SKM-1 (cell line): ENCODE results near the gene MSH6.
"Not testable (repeated sequence)": the region's sequence is repeated elsewhere in the genome, so short reads cannot be mapped to it uniquely, and the experiment has no call there.

Experiments used
- DNase-seq: peaks from one replicate; lab custom pipeline; 2025; ENCODE audit not compliant: unreplicated experiment; lab: John Stamatoyannopoulos, UW

MSH6 gene

GRCh38 chr2:47838249-47838648 lies 55.3 kb downstream of the MSH6 start:
- no peak for DNase-seq

GRCh38 chr2:47838686-47839085 lies 55.7 kb downstream of the MSH6 start:
- DNase-seq: no peak

GRCh38 chr2:47842846-47843245 lies 59.9 kb downstream of the MSH6 start:
- DNase-seq: no peak

DNA sequence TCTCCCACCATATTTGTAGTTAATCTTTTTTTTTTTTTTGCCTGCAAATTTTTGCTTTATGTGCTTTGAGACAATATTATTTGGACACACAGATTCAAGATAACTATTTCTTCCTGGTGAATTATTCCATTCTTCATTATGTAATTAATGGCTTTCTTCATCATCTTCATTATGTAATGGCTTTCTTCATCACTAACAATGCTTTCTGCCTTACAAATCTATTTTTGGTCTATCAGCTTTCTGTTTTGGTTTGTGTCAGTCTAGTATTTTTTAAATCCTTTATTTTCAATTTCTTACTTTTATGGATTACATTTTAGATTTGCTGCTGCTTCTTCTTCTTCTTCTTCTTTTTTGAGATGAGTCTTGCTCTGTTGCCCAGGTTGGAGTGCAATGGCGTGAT lies 60.5 kb downstream of the MSH6 start:
- no peak for DNase-seq

GRCh38 chr2:47844162-47844561 lies 61.2 kb downstream of the MSH6 start:
- DNase-seq: no peak

GRCh38 chr2:47849368-47849767 lies 66.4 kb downstream of the MSH6 start:
- DNase-seq: no peak

DNA sequence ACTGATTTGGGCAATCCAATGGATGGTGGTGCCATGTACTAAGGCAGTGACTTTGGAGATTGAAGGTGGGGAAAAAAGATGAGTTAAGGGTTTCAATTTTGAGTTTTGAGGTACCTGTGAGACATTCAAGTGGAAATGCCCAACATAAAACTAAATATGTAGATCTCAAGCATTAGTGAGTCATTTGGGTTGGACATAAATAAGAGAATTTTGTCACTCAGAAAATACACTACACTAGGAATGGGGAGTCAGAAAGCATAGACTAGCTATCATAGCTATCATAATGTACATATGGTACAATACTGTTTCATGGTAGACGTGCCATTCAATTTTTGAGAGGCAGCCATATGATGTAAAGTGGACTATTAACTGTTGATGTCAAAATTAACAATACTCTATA lies 67.3 kb downstream of the MSH6 start:
- DNase-seq: no peak

DNA sequence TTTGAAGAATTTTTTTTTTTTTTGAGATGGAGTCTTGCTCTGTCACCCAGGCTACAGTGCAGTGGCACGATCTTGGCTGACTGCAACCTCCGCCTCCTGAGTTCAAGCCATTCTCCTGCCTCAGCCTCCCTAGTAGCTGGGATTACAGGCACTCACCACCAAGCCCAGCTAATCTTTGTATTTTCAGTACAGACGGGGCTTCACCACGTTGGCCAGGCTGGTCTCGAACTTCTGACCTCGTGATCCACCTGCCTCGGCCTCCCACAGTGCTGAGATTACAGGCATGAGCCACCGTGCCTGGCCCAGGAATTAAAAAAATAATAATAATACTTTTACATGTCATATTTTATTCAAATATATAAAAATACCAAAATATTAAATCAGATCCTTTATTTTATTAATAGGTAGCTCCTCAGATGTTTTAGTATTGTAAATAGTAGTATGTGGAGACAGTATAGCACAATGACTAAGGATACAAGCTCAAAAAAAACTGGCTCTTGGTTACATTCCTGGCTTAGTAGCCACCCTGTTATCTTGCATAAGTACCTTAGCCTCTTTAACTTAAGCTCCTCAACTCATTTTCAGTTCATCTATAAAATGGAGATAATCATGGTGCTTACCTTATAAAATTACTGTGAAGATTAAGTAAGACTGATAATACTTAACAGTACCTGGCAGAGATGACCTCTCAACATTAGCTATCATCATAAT lies 70.3 kb downstream of the MSH6 start:
- not testable (repeated sequence) for DNase-seq
